Activated CD4-positive, CD25-positive, alpha-beta regulatory T cell treated with anti-CD3 and anti-CD28 coated beads, Interleukin-2, amount 50 U/mL, for 16 hours (primary cell): ENCODE results near the gene ZYG11B.
A peak's percentile ranks its signal among the peaks of the same experiment; 100 is the strongest.
"Not testable (repeated sequence)": the region's sequence is repeated elsewhere in the genome, so short reads cannot be mapped to it uniquely, and the experiment has no call there.

ENCODE experiments used
- DNase-seq: peaks from one replicate; pipeline ENCODE4 v3.0.0-alpha.2; 2020; ENCODE audit warnings: low read depth, low spot score

ZYG11B gene

DNA sequence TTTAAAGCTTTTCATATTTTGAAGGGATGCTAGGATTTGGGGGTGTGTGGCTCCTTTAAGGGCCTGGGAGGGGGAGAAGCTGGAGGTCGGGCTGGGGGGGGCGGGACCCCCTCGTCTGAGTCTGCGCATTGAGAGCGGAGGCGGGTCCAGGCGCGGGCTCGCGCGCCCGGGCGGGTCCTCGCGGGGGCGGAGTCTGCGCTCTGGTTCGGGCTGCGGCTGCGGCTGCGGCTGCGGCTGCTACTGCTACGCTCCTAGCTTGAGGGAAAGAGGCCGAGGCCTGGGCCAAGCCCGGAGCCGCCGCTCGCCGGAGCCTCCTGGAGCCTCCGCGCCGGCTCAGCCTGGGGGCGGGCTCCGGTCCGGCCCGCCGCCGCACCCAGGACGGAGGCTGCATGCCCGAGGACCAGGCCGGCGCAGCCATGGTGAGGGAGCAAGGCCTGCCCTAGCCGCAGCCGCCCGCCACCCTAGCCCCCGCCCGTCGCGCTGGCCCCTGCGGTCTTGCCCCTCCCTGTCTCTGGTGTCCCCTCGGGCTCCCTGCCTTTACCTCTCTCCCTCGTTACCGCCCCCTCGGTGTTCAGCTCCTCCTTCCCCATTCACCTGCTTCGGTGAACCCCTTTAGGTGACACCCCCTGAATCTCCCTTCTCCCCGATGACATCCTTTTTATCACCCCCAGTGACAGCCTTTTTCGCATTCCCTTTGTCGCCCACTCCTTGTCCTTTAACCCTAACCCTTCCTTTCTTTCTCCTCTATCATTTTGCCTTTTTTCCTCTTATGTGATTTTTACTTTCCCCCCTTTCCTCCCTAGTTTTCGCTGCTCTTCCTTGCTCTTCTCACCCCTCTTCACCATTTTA lies at the start of gene ZYG11B:
Gene ZYG11B, plus strand, starts transcription at position 189 of the 849 bp plus-strand sequence. Its CDS starts 201 bp downstream, at position 390.
- peak; percentile 70 for DNase-seq

DNA sequence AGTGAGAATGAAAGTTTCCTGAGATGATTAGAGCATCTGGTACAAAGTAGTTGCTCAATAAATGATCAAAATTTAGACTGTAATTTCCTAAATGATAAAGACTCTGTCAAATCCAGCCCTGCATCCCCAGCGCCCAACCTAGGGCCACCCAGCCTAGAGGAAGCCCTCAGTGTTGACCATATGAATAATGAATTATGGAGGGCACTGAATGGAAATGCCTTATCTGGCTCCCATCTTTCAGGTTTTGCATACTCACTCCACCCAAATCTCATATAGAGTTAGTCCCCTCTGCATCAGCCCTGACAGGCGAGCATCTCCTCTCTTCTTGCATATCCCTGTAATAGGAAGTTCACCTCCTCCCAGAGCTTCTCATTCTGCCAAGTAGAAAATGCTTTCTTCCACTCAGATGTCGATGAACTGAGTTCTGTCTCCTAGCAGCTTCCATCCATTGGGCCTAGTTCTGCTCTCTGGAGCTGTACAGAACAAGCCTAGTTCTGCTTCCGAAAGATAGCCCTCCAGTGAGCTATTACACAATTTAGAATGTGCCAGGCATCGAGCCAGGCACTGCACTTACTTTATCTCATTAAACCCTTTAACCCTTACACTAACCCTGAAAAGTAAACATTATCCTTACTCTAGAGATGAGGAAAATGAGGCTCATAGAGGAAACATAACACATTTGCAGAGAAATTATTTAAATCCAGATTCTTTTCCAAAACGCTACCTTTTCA lies 49.0 kb upstream of the ZYG11B start:
- no peak for DNase-seq

DNA sequence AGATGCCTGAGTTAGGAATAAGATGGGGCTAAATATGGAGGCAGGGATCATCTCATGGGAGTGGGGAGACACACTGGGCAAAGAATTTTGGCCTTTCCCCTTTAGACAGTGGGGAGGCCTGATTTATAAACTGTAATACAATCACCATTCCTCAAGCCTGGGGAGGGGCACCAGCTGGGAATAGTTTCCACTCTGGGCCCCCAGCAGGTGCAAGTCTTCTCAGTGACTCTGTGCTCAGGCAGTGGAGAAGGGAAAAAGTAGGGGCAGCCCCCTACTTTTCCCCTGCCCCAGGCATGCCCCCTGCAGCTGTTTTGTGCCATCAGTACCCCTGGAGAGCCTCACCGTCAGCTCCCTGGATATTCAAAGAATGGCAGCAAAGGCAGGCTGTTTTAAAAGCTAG lies 47.2 kb upstream of the ZYG11B start:
- no peak for DNase-seq

GRCh38 chr1:52679498-52679897 lies 46.8 kb upstream of the ZYG11B start:
- DNase-seq, result no peak

DNA sequence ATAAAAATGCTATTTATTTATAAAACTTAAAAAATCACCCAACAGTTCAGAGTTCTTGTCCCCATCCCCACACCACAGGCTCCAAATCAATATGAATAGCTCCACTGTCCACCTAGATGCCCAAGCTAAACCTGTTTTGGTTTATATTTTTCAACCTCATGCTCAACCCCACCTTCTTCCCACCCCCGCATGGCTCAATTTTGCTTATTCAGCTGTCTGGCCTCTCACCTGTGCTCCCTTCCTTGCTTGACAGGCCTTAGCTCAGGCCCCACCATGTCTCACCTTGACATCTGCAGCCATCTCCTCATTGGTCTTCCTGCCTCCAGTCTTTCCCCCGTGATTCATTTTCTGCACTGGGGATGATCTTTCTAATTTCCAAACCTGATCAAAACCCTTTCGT lies 45.9 kb upstream of the ZYG11B start:
- no peak for DNase-seq

DNA sequence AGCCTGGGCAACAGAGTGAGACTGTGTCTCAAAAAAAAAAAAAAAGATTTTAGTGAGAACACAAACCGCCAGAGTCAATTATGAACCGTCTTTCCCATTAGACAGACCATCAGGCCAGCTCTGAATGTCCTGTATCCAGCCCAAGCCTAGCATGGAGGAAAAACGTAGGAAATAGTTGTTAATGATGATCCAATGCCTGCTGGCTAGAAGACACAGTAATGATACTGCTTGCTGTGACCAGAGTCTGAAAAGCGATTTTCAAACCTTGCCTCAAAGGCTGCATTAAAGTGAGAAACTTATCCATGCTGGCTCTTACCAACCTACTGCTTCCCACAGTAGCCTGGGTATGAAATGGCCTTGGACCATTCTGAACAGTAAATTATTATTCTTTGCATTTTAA lies 45.1 kb upstream of the ZYG11B start:
- no peak for DNase-seq

GRCh38 chr1:52683367-52683940 lies 42.8 kb upstream of the ZYG11B start:
- DNase-seq, result no peak

GRCh38 chr1:52684545-52684944 lies 41.7 kb upstream of the ZYG11B start:
- no peak for DNase-seq

GRCh38 chr1:52686261-52686751 lies 39.9 kb upstream of the ZYG11B start:
- DNase-seq, result peak; percentile 55

- no peak for DNase-seq
Observed at GRCh38 chr1:52686830-52687229, 39.4 kb upstream of the ZYG11B start.

DNA sequence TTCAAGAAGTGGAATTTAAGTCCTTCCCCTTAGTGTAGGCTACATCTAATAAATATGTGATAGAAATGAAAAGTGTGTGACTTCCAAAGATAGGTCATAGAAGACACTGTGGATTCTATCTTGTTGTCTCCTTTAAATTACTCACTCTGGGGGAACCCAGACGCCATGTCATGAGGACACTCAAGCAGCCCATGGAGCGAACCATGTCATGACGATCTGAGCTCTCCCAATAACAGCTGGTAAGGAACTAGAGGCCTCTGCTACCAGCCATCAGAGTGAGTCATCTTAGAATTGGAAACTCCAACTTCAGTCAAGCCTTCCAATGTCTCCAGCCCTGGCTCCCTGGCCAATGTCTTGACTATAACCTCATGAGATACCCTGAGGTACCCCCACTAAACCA lies 34.4 kb upstream of the ZYG11B start:
- no peak for DNase-seq

- DNase-seq, result no peak
Observed at GRCh38 chr1:52692697-52693096, 33.6 kb upstream of the ZYG11B start.

GRCh38 chr1:52693351-52693750 lies 32.9 kb upstream of the ZYG11B start:
- not testable (repeated sequence) for DNase-seq

- no peak for DNase-seq
Observed at GRCh38 chr1:52693843-52694242, 32.4 kb upstream of the ZYG11B start.

GRCh38 chr1:52695627-52696026 lies 30.6 kb upstream of the ZYG11B start:
- DNase-seq, result no peak

GRCh38 chr1:52697795-52698674 lies 28.2 kb upstream of the ZYG11B start, which contains the start of gene COA7:
COA7 (minus strand) TSS chr1:52698347; CDS start chr1:52698326, 21 bp downstream.
- DNase-seq, result peak; percentile 26

DNA sequence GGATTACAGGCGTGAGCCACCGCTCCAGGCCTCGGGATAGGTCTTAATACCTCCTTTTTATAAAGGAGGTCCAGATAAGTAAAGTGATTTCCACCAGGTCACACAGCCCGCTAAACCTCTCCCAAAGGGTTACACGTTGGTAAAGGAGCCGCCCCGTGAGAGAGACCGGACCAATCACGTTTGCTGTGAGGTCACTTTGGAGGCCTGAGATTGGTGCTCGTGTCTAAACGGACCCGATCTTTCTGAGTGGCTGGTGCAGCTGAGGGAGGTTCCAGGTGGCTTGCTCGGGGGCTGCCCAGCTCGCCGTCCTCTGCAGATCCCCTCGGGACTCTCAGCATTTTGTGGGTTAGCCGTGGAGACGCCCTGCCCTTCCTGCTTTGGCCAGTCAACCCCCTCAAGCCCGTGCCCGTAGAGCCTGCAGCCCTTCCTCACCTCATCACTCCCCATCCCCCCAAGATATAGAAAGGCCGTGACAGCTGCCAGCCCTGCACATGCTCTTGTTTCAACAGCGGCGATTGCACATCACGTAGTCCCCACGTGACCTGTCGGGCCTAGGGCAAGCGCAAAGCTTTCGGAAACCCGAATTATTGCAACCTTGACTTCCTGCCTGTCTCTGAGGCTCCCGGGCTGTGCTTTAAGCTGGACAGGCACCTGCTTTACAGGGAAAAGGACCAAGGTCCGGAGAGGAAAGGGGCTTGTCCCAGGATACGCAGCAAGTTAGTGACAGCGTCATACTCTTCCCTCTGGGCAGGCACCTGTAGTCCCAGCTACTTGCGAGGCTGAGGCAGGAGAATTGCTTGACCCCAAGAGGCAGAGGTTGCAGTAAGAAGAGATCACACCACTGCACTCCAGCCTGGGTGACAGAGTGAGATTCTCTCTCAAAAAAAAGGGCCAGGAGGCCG lies 23.1 kb upstream of the ZYG11B start:
- peak; percentile 66 for DNase-seq

DNA sequence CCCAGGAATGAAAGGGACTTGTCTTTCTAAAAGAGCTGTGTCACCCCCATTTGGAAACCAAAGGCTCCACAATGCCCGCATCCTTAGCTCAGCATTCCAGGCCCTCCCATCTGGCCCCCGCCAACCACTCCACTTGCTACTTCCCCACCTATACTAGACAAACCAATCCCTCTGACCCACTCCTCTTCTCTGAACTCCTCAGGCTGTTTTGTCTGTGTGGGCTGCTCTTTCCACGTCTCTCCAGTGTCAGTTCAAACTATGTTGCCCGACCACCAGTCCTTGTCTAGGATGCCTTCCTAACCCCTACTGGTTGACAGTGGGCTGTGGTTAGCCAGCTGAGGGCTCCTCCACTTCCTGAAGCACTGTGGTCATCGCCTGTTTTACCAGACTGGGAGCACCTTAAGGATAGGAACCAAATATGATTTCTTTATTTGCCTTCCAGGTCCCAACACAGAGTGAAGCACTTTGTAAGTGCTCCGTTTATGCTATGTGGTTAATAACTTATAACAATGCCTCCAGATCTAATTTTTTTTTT lies 20.1 kb upstream of the ZYG11B start:
- DNase-seq, result no peak

- DNase-seq, result no peak
Observed at GRCh38 chr1:52706941-52707926, 19.0 kb upstream of the ZYG11B start.
